GM18498 (cell line): ENCODE results near the gene TOMM20.

Experiments
- ATAC-seq: cut with Tn5 transposase; IDR thresholded peaks from one replicate; pipeline ENCODE4 v1.9.1; 2021; ENCODE audit warnings: mild to moderate bottlenecking, moderate library complexity; ENCODE audit not compliant: unreplicated experiment

The TOMM20 gene

DNA sequence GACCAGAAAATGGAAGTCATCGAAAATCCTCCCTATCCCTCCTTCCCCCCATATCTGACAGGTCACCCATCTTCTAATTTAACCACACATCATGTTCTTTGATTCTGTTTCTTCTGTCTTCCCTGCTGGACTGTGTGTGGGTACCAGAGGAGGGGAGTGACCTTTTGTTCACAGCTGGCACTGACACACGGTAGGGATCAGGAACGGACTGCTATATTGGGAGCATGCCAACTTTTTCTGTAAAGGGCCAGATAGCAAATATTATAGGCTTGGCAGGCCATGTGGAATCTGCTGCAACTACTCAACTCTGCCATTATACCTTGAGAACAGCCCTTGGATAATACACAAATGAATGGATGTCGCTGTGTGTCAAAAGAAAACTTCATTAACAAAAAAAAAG lies 7.5 kb upstream of the TOMM20 start:
- no peak for ATAC-seq

DNA sequence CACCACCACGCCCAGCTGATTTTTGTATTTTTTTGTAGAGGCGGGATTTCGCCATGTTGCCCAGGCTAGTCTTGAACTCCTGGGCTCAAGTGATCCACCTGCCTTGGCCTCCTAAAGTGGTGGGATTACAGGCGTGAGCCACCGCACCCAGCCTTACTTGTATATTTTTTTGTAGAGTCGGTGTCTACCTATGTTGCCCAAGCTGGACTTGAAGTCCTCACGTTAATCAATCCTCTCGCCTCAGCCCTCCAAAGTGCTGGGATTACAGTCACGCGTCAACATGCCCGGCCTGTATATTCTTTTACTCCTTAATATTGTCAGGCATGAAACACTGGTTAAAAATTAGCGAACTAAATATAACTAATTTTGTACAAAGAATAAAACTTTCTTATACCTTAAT lies 5.5 kb upstream of the TOMM20 start:
- ATAC-seq = no peak

DNA sequence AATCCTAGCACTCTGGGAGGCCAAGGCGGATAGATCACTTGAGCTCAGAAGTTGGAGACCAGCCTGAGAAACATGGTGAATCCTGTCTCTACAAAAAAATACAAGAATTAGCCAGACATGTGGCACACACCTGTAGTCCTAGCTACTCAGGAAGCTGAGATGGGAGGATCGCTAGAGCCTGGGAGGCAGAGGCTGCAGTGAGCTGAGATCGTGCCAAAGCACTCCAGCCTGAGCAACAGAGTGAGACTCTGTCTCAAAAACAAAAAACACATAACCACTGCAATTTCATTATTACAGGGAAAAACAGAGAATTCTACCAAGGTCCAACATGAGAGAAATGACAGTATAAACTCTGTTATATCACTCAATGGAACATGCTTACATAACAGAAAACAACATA lies 4.4 kb upstream of the TOMM20 start:
- ATAC-seq = no peak

DNA sequence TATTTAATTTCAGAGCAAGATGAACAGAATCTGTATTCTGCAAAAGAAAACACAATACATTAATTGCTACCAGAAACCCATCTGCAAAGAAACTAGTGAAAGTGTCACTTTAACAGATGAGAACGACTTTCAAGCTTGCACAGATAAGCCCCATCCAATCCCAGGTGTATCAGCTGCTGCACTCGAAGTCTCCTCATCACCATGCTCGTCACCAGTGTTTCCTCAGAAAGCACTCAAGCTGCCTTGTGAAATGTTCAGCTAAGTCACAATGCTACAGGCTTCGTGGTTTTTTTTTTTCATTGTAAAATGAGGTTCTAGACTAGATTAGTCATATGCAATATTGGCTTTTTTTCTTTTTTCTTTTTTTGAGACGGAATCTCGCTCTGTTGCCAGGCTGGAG lies 3.3 kb upstream of the TOMM20 start:
- no peak for ATAC-seq

DNA sequence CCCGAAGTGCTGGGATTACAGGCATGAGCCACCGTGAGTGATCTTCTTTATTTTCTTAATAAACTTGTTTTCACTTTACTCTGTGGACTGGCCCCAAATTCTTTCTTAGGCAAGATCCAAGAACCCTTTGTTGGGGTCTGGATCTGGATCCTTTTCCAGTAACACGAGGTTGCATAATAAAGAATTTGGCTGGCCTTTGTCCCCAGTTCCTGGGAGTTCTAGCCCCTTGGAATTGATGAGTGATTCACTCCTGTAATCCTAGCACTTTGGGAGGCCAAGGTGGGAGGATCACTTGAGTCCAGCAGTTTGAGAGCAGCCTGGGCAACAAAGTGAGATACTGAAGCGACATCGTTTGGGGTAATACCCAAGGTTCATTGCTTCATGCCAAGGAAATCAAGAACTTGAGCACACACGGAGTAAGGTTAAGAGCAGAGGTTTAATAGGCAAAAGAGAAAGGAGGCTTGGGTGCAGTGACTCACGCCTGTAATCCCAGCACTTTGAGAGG lies 2.2 kb upstream of the TOMM20 start:
- ATAC-seq = no peak

DNA sequence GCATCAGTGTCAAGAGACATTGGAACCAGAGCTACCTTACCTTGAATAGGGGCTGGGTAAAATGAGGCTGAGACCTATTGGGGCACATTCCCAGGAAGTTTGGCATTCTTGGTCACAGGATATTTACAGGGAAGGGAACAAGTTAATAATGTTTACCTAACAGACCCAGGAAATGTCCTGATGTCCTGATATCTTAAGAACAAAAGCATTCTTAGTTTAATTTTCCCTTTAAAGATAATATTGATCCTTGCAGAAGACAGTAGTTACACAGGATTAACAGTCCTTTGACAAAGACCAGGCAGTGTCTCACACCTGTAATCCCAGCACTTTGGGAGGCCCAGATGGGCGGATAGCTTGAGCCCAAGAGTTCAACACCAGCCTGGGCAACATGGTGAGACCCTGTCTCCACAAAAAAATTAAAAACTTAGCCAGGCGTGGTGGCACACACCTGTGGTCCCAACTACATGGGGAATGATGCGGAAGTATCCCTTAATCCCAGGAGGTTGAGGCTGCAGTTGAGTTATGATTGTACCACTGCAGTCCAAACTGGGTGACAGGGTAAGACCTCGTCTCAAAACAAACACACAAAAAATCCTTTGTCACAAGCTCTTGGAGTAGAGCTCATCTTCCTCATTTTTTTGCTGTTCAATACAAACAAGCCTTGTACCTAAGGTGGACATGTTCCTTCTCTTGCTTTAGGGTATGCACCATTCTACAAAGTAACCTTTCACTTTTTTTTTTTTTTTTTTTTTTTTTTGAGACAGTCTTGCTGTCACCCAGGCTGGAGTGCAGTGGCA lies 1.3 kb upstream of the TOMM20 start:
- no peak for ATAC-seq

DNA sequence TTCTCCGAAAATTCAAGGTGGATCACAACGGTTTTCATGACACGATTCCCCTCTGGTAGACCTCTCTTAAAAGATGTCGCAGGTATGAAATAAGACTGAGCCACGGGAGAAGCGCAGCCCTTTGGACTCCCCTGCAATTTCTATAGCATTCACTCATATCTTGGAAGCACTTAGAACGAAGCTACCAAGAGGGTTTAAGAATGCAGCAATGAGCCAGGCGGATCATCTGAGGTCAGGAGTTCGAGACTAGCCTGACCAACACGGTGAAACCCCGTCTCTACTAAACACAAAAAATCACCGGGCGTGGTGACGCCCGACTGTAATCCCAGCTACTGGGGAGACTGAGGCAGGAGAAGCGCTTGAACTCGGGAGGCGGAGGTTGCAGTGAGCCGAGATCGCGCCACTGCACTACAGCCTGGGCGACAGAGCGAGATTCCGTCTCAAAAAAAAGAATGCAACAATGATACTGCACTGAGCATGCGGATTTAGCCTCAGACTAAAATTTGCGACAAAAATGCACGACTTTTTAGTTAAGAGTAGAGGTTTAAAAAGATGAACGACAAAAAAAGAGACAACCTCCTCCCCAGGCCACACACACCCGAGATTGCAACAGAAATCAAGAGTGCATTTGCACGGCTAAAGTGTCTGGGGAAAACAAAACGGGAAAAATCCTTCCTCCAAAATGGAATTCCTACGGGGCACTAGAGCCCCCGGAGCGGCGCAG lies 743 bp downstream of the TOMM20 start:
- no peak for ATAC-seq

DNA sequence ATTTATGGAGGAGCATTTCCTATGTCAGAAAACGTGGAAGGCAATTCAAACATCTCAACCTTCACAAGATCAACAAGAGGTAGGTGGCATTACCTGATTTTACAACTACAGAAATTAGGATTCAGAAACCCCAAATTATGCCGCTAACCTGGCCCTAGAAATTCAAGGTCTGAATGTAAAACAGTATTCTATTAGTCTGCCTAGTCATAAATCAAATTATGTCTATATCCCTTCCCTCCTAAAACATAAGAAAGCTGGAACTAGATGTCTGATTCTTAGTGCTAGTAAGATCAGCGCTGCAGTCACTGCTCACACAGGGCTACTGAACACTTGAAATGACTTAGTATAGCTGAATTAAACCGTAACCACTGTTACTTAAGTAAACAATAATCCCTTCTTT lies 1.4 kb downstream of the TOMM20 start:
- no peak for ATAC-seq

DNA sequence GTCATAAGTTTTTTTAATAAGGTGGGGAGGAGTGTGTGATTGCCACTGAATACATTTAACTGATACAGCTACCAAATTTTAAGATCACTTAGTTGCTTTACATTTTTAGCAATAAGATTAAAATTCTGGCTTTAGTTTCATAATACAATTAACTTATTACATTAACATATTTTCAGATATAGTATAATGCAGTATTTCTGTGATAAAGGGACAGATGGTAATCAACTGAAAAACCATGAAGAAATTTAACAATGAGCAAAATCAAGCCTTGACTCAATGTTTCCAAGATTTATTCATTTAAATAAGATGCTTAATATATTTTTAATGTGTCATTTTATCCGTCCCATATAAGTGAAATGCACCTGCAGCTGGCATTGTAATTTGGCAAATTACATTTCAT lies 4.0 kb downstream of the TOMM20 start:
- ATAC-seq = no peak

DNA sequence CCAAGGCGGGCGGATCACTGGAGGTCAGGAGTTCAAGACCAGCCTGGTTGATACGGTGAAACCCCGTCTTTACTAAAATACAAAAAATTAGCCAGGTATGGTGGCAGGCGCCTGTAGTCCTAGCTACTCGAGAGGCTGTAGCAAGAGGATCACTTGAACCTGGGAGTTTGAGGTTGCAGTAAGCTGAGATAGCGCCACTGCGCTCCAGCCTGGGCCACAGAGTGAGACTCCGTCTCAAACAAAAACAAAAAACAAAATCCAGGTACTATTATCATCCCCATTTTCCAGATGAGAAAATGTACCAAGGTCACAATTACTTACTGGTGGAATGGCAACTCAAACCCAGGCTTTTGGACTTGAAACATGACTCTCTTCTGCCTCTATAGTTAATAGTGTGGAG lies 4.5 kb downstream of the TOMM20 start:
- no peak for ATAC-seq

DNA sequence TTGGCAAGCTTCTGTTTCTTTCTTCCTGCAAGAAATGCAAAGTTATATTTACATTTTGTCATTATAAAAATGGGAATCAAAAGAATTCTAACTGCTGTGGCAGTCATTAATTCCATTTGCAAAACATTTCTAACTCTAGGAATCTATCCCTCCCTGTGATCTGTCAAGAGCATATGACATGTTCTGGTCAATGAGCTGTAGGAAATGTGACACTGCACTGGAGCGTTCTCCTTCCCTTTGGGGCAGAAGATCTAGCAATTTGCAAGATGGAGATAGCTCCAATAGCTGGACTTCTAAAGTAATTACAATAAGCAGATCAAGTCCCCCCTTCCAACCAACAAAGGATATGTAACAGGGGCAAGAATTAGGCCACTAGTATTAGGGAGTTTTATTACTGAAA lies 6.3 kb downstream of the TOMM20 start:
- no peak for ATAC-seq

DNA sequence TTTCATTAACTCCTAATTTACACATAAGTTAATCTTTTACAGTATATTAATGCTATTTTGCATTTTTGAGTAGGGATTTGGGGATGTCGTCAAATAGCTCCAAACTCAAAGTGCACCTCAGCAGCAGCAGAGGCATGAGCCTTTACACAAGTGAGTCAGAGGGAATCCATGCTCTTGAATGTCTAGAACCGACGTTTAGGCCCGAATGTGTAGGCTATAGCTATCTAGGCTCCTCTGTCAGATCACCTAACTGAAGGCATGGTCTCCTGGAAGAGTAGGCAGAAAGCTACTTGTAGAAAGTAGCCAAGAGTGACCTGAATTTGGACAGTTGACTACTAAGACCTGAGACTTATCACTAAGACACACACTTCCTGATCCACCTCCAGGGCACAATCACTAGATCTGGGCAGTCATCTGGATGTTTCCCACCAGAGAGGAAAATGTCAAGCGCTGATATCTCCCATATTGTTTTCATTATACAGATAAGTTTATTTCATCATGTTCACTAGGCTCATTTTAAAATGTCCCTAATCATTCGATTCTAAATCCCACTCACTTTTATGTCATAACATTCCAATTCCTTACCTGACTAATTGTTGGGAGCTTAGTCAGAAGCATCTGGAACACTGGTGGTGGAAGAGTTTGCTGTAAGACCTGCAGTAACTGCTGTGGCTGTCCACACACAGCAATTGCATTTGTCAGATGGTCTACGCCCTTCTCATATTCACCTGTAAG lies 15.3 kb downstream of the TOMM20 start:
- ATAC-seq = no peak

DNA sequence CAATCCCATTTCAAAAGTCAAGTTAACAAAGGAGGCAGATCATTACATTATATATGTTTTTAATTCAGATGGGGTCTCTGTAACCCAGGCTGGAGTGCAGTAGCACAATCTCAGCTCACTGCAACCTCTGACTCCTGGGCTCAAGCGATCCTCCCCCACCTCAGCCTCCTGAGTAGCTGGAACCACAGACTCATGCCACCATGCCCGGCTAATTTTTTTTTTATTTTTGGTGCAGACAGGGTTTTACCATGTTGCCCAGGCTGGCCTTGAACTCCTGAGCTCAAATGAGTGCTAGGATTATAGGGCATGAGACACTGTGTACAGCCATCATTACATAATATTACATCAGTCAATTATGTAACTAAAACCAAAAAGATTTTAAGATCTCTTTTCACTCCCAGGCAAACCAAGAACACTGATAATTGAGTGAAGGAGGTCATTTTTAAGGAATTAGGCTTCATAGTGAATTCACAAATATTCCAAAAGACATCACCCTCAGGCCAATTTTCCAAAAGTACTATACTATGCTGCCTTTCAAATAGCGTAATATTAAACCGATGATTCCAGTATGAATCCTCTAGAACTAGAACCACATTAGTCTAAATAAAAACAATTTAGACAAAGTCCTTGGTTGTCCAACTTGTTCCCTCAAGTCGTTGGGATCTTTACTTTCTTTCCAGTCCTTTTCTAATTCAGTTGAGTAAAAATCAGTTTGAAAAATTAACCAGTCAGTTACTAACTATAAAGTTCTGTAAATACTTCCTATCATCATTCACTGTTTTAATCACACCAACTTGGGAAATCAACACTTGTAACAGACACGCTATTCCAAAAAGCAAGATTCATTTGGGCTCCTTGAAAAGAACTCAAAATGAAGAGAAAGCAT lies 16.1 kb downstream of the TOMM20 start:
- no peak for ATAC-seq

DNA sequence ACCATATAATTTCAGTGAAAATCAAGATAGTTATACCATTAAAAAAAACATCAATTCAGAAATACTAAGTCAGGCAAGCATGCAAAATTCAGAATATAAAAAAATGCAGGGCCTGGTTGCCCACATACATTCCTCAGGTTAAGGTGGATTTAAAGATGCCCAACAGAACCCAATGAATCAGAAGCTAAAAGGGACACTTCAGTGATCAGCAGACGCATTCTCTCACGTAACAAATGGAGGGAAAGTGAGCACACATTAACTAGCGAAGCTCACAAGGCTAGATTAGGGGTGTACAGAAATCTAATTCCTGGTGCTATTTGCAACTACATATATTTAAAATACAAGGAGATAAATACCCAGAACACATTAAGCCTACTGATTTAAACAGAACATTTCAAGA lies 17.5 kb downstream of the TOMM20 start:
- no peak for ATAC-seq

DNA sequence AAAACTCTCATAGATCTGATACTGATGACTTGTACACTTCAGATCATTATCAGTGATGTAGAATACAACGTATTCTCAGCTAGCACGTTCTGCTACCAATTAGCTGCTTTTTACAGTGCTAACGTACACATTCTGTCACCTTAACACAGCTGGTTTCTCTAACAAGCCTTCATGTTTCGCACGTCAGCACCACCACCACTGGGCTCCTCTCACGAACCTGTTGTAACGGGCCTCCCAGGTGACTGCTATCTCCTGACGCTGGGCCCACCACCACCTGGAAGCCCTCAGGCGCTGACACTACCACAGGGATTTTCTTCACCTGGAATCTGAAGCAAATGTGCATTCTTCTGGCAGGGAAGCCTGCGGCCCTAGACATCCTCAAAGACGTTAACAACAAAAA lies 19.8 kb downstream of the TOMM20 start:
- ATAC-seq = no peak

DNA sequence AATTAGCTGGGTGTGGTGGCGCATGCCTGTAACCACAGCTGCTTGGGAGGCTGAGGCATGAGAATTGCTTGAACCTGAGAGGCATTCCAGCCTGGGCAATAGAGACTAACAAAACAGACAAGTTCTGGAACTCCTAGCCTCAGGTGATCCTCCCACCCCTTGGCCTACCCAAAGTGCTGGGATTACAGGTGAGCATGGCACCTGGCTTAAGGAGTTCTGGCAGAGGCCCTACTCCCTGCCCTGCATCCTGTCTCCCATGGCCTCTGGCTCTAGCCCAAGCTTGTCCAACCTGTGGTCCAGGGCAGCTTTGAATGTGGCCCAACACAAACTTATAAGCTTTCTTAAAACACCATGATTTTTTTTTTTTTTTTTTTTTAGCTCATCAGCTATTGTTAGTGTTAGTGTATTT lies 20.4 kb downstream of the TOMM20 start:
- no peak for ATAC-seq

DNA sequence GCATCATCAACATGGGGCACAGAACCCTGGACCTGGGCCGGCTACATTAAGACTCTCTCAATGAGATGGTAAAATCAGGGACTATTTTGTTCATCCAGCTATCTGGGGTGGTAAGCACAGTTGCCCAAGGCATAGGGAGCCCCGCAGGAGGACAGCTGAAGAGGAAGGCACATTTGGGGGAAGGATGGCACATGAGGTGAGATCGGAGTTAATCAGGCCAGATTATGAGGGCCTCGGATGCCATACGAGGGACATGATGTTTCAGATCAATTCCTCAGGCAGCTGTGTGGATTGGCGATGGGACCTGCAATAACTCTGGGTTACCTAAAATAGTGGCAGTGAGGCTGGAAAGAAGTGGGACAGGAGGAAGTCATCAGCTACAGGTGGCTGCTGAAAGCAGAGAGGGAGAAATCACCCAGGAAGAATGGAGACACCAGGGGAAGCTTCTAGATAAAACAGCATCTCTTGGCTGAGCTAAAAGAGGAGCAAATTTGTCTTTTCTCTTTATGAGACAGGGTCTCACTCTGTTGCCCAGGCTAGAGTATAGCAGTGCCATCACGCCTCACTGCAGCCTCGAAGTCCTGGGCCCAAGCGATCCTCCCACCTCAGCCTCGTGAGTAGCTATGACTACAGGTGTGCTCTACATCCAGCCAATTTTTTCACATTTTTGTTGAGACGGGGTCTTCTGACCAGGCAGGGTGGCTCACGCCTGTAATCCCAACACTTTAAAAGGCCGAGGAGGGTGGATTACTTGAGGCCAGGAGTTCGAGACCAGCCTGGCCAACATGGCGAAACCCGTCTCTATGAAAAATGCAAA lies 21.1 kb downstream of the TOMM20 start:
- ATAC-seq = no peak

DNA sequence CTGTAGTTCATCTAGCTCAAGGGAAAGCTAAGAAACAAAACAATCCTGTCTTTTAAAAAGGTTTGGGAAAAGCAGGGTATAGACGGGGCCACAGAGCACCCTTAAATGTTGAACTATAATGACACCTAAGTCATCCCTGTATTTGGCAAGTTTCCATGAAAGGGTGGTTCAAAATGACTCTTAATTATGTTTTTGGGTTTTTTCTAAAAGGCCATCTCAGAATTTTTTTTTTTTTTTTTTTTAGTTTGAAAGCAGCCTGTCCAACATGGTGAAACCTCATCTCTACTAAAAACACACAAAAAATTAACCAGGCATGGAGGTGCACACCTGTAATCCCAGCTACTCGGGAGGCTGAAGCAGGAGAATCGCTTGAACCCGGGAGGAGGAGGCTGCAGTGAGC lies 22.2 kb downstream of the TOMM20 start:
- ATAC-seq = no peak

DNA sequence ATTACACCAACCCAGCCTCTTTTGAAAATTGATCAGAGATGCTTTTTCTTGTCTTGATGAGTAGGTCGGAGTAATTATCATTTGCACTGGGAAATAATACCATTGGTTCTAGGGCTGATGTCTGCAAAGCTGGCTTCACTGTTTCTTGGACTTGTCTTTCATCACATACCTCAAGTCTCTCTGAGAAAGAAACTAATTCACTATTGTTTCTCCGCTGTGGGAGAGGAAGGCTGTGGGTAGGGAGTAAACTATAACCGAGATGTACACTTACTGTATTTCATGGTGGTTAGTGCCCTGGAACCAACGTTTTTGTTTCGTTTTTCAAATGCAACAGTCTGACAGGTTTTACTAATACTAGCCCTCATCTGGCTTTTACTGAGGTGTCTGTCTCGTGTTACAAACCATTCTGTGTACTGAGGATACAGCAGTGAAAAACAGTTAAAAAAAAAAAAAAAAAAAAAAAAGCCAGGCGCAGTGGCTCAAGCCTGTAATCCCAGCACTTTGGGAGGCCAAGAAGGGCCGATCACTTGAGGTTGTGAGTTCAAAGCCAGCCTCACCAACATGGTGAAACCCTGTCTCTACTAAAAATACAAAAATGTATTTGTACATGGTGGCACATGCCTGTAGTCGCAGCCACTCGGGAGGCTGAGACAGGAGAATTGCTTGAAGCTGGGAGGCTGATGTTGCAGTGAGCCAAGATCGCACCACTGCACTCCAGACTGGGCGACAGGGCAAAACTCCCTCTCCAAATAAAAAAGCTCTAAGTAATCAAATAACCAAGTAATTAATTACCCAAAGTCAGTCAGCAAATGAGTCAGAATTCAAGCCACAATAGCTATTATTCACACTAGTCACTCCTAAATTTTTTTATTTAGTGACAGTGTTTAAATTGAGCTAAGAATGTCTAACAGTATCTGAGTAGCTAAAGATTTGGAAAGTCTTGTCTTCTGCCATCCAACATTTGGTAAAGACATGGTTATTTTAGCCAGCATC lies 23.3 kb downstream of the TOMM20 start:
- peak; percentile 89 for ATAC-seq
